AG10803 (cell line): ENCODE measurements around the gene PRELID3B.

Source experiments
- DNase-seq: peaks from one replicate; pipeline ENCODE4 v3.0.0; 2010; ENCODE audit warnings: low read depth
- H3K4me3 ChIP-seq: 2 replicates; pipeline ENCODE4 v1.5.1; 2011; ENCODE audit warnings: mild to moderate bottlenecking, low read length, control low read depth
- CTCF ChIP-seq: conservative IDR thresholded peaks from 2 replicates; pipeline ENCODE4 v1.5.1; 2011; ENCODE audit warnings: mild to moderate bottlenecking, low read length, control low read depth, inconsistent platforms

PRELID3B gene

GRCh38 chr20:58987790-58988564 lies 54.6 kb downstream of the PRELID3B start:
- no peak for TF ChIP-seq CTCF
- H3K4me3 ChIP-seq: no peak overlapping the region
- DNase-seq: no peak

- DNase-seq: no peak
- no peak for TF ChIP-seq CTCF
Observed at GRCh38 chr20:58986968-58987517, 55.5 kb downstream of the PRELID3B start.

GRCh38 chr20:58986286-58986967 lies 56.2 kb downstream of the PRELID3B start:
- DNase-seq: no peak
- no peak overlapping the region for H3K4me3 ChIP-seq
- TF ChIP-seq CTCF: no peak

More at GRCh38 chr20:58986968-58987517, 55.5 kb downstream of the PRELID3B start:
- no peak overlapping the region for H3K4me3 ChIP-seq

GRCh38 chr20:58985656-58986055 lies 56.9 kb downstream of the PRELID3B start:
- no peak for TF ChIP-seq CTCF

GRCh38 chr20:58984691-58985090 lies 57.9 kb downstream of the PRELID3B start:
- DNase-seq: no peak
- no peak for TF ChIP-seq CTCF
- H3K4me3 ChIP-seq: no peak overlapping the region

More at GRCh38 chr20:58985656-58986055, 56.9 kb downstream of the PRELID3B start:
- no peak overlapping the region for H3K4me3 ChIP-seq
- peak; percentile 30 for DNase-seq
